Measurements from ENCODE around the gene MBD3L3.
"Not testable (repeated sequence)": the region's sequence is repeated elsewhere in the genome, so short reads cannot be mapped to it uniquely, and the experiment has no call there.

Gene MBD3L3

GRCh38 chr19:7058576-7058975 is at the start of gene MBD3L3:
TSS of gene MBD3L3 (minus strand) at chr19:7058676. CDS start at chr19:7058605, 71 bp downstream.
- not testable (repeated sequence) for DNase-seq (ENCODE audit: low read depth); H3K4me3 ChIP-seq (replicated peaks; ENCODE audit: low read depth, low read length)

GRCh38 chr19:7106711-7107657 is 48.5 kb upstream of the MBD3L3 start:
- H3K4me3 ChIP-seq (replicated peaks; ENCODE audit: low read depth, low read length), result no peak overlapping the region
- TF ChIP-seq, protein P1, sequence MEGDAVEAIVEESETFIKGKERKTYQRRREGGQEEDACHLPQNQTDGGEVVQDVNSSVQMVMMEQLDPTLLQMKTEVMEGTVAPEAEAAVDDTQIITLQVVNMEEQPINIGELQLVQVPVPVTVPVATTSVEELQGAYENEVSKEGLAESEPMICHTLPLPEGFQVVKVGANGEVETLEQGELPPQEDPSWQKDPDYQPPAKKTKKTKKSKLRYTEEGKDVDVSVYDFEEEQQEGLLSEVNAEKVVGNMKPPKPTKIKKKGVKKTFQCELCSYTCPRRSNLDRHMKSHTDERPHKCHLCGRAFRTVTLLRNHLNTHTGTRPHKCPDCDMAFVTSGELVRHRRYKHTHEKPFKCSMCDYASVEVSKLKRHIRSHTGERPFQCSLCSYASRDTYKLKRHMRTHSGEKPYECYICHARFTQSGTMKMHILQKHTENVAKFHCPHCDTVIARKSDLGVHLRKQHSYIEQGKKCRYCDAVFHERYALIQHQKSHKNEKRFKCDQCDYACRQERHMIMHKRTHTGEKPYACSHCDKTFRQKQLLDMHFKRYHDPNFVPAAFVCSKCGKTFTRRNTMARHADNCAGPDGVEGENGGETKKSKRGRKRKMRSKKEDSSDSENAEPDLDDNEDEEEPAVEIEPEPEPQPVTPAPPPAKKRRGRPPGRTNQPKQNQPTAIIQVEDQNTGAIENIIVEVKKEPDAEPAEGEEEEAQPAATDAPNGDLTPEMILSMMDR (IDR thresholded peaks at IDR 0.05; ENCODE audit: low read length, missing control alignments), result no peak
- no peak for DNase-seq (ENCODE audit: low read depth)

DNA sequence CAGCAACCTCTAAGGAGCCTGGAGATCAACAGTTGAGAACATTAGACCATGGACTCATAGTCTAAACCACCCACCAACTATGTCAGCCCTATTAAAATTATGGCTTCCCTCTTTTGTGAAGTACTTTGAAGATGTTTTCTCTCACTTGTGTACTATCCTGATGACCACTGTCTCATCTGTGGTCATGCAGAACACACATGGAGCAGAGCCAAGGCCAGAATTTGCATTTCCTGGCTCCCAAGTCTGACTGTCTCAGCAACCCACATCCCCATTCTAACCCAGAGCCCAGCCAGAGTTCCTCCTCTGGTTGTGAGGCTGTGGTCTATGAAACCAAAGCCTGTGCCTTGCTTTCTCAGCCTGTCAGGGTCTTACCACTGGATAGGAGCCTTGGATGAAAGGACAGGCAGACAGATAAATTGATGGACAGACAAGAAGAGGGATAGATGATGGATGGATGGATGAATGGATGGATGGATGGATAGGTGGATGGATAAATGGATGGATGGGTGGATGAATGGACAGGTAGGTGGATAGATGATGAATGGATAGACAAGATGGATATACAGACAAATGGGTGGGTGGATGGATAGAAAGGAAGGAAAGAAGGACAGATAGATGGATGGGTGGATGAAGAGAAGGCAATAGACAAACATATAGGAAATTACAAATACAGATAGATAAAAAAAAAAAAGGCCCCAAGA is 46.4 kb upstream of the MBD3L3 start:
- no peak overlapping the region for H3K4me3 ChIP-seq (replicated peaks; ENCODE audit: low read depth, low read length)
- no peak for DNase-seq (ENCODE audit: low read depth)
- TF ChIP-seq, protein P1 (IDR thresholded peaks at IDR 0.05; ENCODE audit: low read length, missing control alignments), result no peak

DNA sequence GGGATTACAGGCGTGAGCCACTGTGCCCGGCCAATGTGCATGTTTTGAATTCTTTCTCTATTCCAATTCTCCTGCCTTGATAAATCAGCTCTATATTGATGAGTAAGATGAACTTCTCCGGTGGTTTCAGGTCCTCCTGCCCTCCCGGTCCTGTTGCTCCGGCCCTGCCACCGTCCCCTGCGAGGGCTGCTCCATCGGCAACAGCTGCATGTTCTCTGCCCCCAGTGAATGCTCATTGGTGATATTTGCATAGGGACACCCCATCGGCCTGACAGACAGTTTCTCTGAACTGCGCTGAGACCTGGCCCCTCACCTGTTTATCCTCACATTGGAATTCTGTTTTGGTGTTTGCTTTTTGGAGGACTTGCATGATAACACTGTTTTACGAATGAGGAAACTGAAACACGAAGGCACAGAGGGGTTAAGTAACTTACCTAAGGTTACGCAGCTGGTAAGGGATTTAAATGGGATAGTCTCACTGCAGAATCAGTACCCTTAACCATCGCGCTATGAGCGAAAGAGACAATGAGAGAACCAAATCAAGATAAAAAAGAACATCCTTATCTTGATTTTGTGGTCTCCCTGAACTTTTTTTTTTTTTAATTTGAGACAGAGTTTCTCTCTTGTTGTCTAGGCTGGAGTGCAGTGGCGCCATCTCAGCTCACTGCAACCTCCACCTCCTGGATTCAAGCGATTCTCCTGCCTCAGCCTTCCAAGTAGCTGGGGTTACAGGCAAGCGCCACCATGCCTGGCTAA is 43.2 kb upstream of the MBD3L3 start:
- no peak for DNase-seq (ENCODE audit: low read depth)
- no peak overlapping the region for H3K4me3 ChIP-seq (replicated peaks; ENCODE audit: low read depth, low read length)
- TF ChIP-seq, protein P1 (IDR thresholded peaks at IDR 0.05; ENCODE audit: low read length, missing control alignments), result no peak

- TF ChIP-seq, protein P1 (IDR thresholded peaks at IDR 0.05; ENCODE audit: low read length, missing control alignments), result no peak
- peak overlapping the region; percentile 76 for H3K4me3 ChIP-seq (replicated peaks; ENCODE audit: low read depth, low read length)
- DNase-seq (ENCODE audit: low read depth), result no peak
Observed at GRCh38 chr19:7099597-7099921, 41.1 kb upstream of the MBD3L3 start.

GRCh38 chr19:7098701-7099596 is 40.5 kb upstream of the MBD3L3 start:
- TF ChIP-seq, protein P1 (IDR thresholded peaks at IDR 0.05; ENCODE audit: low read length, missing control alignments), result no peak
- DNase-seq (ENCODE audit: low read depth), result peak; percentile 93
- peak overlapping the region; percentile 76 for H3K4me3 ChIP-seq (replicated peaks; ENCODE audit: low read depth, low read length)

Data from fibroblast of pulmonary artery (primary cell).